Measurements from ENCODE around the gene ITPR1. TPM values are rescaled to one million over a fixed set of nuclear protein-coding genes. Genes with fewer than 3 reads are reported as not detected.

Gene ITPR1
- total RNA-seq, 2 experiments from 2014 or later = 74.3 to 76.2 TPM

DNA sequence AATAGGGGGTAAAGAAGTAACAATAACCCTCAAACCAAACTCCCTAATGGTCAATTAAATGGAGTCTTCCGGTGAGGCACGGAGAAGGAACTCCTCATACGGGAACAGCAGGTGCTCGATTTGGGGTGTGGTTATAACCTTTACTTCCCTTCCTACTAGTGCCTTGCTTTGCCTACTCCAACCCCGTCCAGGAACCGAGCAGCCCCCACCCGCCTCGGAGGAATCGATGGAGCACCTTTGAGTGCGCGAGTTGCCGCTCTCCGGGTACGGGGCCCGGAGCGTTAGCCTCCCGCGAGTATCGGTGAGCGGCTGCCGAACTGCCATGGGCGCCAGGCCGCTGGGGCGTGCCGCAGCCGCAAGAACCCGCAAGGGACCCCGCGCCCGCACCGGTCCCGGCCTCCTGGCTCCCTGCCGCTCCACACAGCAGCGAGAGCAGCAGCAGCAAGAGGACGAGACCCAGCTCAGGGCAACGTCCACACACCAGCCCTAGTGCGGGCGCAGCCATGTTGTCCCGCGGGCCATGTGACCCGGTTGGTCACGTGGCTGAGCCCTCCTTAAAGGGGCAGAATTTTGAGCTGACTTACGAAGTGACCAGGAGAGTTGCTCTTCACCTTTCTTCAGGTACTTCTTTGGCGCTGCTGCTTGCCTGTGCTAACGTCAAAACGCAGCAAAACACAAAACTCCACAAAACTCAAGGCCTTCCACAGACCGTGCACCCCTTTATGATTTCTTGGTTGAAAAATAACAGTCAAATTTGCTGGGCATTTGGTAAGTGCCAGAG lies 26.2 kb upstream of the ITPR1 start, which contains the start of gene SUMF1:
Gene SUMF1, minus strand, starts transcription at position 529 of the 781 bp plus-strand sequence. Its CDS starts 24 bp downstream, at position 505.
- peak within 1 kb of the TSS; percentile 93 for H3K4me3 Mint-ChIP-seq
- POLR2A ChIA-PET = interaction anchor here (0.5 to 2.0 kb wide), 11 partner anchors 10 to 730 kb away, joined by 3 to 30 read pairs (median 5); partner anchors contain the start of gene ITPR1

GRCh38 chr3:4467522-4467867 lies 25.7 kb upstream of the ITPR1 start:
- POLR2A ChIA-PET = interaction anchor here (0.5 to 2.0 kb wide), 11 partner anchors 9 to 730 kb away, joined by 3 to 30 read pairs (median 5); partner anchors contain the start of gene ITPR1
- H3K27ac Mint-ChIP-seq = peak overlapping the region; percentile 92
- DNase-seq = no peak
- peaks cover 12% of the 10 kb centered on the region for H3K4me1 Mint-ChIP-seq
- no peaks in the 10 kb centered on the region for H3K36me3 Mint-ChIP-seq
- H3K27me3 Mint-ChIP-seq = peaks cover 8% of the 10 kb centered on the region
- peak overlapping the region; percentile 93 for H3K4me3 Mint-ChIP-seq
- ATAC-seq (ENCODE audit: low read depth) = no peak
- no peaks in the 10 kb centered on the region for H3K9me3 Mint-ChIP-seq

More for the DNA sequence above, 26.2 kb upstream of the ITPR1 start, which contains the start of gene SUMF1:
- peaks cover 4% of the 10 kb centered on the region for H3K27me3 Mint-ChIP-seq
- no peaks in the 10 kb centered on the region for H3K9me3 Mint-ChIP-seq
- peak; percentile 83 for DNase-seq
- peak within 1 kb of the TSS; percentile 92 for H3K27ac Mint-ChIP-seq
- peak; percentile 97 for ATAC-seq (ENCODE audit: low read depth)
- H3K36me3 Mint-ChIP-seq = no peaks in the 10 kb centered on the region
- H3K4me1 Mint-ChIP-seq = peaks cover 13% of the 10 kb centered on the region

DNA sequence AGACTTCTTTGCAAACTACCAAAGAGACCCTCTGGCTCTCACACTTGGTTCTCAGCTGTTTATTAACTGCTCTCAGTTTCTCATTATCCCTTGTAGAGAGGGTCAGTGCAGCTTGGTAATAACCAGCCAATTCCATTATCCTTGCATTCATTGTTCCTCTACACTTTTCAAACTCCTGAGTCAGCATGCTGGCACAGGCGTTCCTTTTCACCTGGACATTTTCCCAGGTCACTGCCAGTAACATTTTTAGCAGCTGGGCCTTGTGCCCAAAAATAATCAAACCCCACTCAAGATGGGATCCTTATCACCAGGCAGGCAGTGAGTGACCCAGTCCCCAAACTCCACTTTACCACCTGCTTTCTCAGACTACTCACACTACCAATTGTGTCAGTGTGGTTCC lies 21.2 kb upstream of the ITPR1 start:
- no peaks in the 10 kb centered on the region for H3K9me3 Mint-ChIP-seq
- peaks cover 14% of the 10 kb centered on the region for H3K4me1 Mint-ChIP-seq
- H3K36me3 Mint-ChIP-seq = no peaks in the 10 kb centered on the region
- peaks cover 10% of the 10 kb centered on the region for H3K27me3 Mint-ChIP-seq
- H3K4me3 Mint-ChIP-seq = no peak overlapping the region
- DNase-seq (no peak), ATAC-seq (ENCODE audit: low read depth) (no peak)
- no peak overlapping the region for H3K27ac Mint-ChIP-seq
- POLR2A ChIA-PET = no interaction called here

GRCh38 chr3:4472312-4472711 lies 20.8 kb upstream of the ITPR1 start:
- POLR2A ChIA-PET = no interaction called here
- H3K4me3 Mint-ChIP-seq = no peak overlapping the region
- no peaks in the 10 kb centered on the region for H3K9me3 Mint-ChIP-seq
- no peak overlapping the region for H3K27ac Mint-ChIP-seq
- H3K4me1 Mint-ChIP-seq = peaks cover 12% of the 10 kb centered on the region
- H3K27me3 Mint-ChIP-seq = peaks cover 10% of the 10 kb centered on the region
- H3K36me3 Mint-ChIP-seq = no peaks in the 10 kb centered on the region
- no peak for DNase-seq
- no peak for ATAC-seq (ENCODE audit: low read depth)

DNA sequence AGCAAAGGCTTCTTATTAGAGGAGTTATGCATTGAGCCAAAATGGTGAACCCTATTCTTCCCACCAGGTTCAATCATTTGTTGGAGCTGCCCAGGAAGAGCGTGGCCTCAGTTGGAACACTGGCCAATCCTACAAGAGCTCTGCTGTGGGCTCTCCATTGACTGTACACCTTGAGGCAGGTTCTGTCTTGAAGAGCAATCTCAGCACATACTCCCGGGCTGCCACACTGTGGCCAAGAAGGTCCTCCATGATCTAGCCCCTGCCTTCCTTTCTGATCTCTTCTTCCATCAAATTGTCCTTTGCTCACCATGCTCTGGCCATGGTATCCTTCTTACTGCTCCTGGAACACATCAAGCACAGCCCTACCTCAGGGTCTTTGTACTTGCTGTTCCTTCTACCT lies 20.4 kb upstream of the ITPR1 start:
- H3K4me3 Mint-ChIP-seq = no peak overlapping the region
- H3K27me3 Mint-ChIP-seq = peaks cover 10% of the 10 kb centered on the region
- ATAC-seq (ENCODE audit: low read depth) = no peak
- POLR2A ChIA-PET = interaction anchor here (0.9 kb wide), 1 partner anchor 21 kb away, joined by 5 read pairs; the partner anchor contains the start of gene ITPR1
- no peaks in the 10 kb centered on the region for H3K9me3 Mint-ChIP-seq
- H3K27ac Mint-ChIP-seq = no peak overlapping the region
- H3K36me3 Mint-ChIP-seq = no peaks in the 10 kb centered on the region
- DNase-seq = no peak
- H3K4me1 Mint-ChIP-seq = peaks cover 8% of the 10 kb centered on the region

DNA sequence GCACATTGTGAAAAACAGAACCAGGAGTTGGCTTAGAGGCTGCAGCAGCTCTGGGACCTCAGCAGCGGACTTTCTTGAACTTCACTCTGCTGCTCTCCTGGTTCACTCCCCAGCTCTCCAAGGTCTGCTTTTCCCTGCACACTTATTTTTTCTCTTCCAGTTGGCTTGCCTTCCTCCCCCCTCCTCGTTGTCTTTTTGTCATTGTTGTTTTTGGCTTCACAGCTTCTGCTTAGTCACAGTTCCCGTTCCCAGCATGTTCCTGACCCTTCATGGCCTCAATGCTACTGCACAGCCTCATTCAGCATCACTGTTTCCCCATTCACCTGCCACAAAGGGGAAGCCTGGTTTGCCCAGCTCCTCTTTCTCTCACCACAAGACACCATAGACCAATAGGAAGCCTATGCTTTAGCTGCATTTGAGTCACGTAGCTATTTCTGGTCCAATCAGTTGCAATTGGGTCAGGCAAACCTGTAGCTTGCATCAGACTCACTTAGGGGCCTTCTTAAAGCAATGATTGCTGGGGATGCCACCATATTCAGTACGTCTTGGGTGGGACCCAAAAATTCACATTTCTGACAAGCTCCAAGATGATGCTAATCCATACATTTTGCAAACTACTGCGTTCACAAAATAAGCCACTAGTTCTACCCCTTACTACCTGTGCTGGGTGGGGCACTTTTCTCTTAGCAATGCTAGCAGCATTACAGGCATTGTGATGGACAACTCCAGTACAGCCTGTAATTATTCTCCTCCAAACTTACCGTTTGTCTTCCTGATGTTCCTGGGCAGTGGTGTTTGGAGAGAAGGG lies 18.3 kb upstream of the ITPR1 start:
- peak overlapping the region; percentile 56 for H3K4me3 Mint-ChIP-seq
- no peaks in the 10 kb centered on the region for H3K36me3 Mint-ChIP-seq
- POLR2A ChIA-PET = interaction anchor here (2.2 kb wide), 1 partner anchor 19 kb away, joined by 12 read pairs; the partner anchor contains the start of gene ITPR1
- H3K27me3 Mint-ChIP-seq = peaks cover 22% of the 10 kb centered on the region
- DNase-seq = no peak
- peak; percentile 83 for ATAC-seq (ENCODE audit: low read depth)
- H3K4me1 Mint-ChIP-seq = peaks cover 8% of the 10 kb centered on the region
- H3K27ac Mint-ChIP-seq = peak overlapping the region; percentile 68
- H3K9me3 Mint-ChIP-seq = no peaks in the 10 kb centered on the region

DNA sequence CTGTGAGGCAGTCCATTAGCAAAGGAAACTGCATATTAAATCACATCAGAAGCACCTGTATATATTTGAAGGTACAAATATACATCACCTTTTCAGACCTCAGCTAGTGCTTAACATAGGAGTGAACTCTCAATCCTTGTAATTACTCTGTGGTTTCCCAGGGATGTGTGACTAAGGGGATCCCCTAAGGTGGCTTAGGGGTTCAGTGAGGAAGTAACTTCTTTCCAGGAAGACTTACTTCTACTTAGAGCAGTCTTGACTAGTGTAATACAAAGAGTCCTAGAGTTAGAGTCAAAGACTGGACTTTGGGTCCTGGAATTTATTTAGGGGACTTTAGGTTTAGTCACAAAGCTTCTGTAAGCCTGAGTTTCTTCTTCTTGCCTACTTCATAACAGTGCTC lies 17.3 kb upstream of the ITPR1 start:
- ATAC-seq (ENCODE audit: low read depth) (no peak), DNase-seq (no peak)
- Mint-ChIP-seq H3K4me1 (peaks cover 8% of the 10 kb centered on the region), H3K9me3 (no peaks in the 10 kb centered on the region), H3K4me3 (no peak overlapping the region), H3K27me3 (peaks cover 26% of the 10 kb centered on the region), H3K27ac (no peak overlapping the region), H3K36me3 (no peaks in the 10 kb centered on the region)
- POLR2A ChIA-PET = interaction anchor here (1.1 to 2.2 kb wide), 2 partner anchors 9 to 18 kb away, joined by 4 to 12 read pairs; partner anchors contain the start of genes ITPR1 and SUMF1

DNA sequence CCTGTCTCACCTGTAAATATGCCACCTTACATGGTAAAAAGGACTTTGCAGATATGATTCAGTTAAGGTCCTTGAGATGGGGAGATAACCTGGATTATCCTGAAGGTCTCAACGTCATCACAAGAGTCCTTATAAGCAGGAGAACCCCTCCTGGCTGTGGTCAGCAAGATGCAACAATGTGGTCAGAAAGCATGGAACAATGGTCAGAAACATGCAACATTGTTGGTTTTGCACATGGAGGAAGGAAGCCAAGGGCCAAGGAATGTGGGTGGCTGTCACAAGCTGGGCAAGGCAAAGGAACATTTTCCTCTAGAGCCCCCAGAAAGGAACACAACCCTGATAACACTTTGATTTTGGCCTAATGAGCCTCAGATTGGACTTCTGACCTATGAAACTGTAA lies 16.7 kb upstream of the ITPR1 start:
- ATAC-seq (ENCODE audit: low read depth) (no peak), DNase-seq (no peak)
- POLR2A ChIA-PET = interaction anchor here (1.1 kb wide), 1 partner anchor 9 kb away, joined by 4 read pairs; the partner anchor contains the start of gene SUMF1
- Mint-ChIP-seq H3K4me1 (peaks cover 8% of the 10 kb centered on the region), H3K9me3 (no peaks in the 10 kb centered on the region), H3K36me3 (no peaks in the 10 kb centered on the region), H3K27ac (no peak overlapping the region), H3K27me3 (peaks cover 25% of the 10 kb centered on the region), H3K4me3 (no peak overlapping the region)

DNA sequence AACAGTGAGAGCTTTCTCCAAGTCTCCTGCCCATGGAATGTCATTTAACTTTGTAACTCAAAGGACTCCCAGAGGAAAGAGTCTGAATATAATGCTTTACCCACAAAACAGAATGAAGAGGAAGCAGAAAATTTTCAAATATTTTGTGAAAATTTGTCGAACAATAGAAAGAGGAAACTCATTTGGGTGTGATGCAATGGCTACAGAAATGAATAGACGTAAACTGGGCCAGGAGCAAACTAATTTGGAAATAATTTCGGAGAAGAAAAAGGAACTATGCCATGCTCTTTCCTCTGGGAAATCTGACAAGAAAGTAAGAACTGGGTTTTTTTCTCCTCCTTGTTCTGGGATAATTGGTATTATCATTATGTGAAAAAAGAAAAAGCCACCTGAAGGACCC lies 14.9 kb upstream of the ITPR1 start:
- Mint-ChIP-seq H3K9me3 (no peaks in the 10 kb centered on the region), H3K27ac (no peak overlapping the region), H3K27me3 (peaks cover 22% of the 10 kb centered on the region), H3K4me3 (no peak overlapping the region), H3K4me1 (peaks cover 8% of the 10 kb centered on the region), H3K36me3 (no peaks in the 10 kb centered on the region)
- POLR2A ChIA-PET = no interaction called here
- ATAC-seq (ENCODE audit: low read depth) = no peak
- no peak for DNase-seq

DNA sequence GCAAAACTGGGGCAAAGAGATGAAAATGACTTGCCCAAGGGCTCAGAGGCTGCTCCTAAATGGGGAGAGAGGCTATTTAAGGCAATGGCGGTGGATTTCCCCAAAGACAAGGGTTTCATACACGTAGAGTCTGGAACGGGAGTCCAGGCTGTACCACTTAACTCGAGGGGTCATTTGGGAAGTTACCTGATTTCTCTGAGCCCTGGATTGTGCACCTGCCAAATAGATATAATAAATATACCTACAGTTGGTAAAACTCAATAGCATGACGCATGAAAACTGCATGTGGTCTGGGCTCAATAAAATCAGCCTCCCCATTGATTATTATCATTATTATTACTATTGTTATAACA lies 1.3 kb upstream of the ITPR1 start:
- H3K4me3 Mint-ChIP-seq = peak overlapping the region; percentile 91
- H3K4me1 Mint-ChIP-seq = peaks cover 24% of the 10 kb centered on the region
- H3K27ac Mint-ChIP-seq = no peak overlapping the region
- H3K9me3 Mint-ChIP-seq = no peaks in the 10 kb centered on the region
- ATAC-seq (ENCODE audit: low read depth) (no peak), DNase-seq (no peak)
- H3K36me3 Mint-ChIP-seq = peaks cover 11% of the 10 kb centered on the region
- POLR2A ChIA-PET = interaction anchor here (3.3 to 4.7 kb wide), 2 partner anchors 13 to 27 kb away, joined by 40 to 87 read pairs; no protein-coding TSS in a partner anchor
- H3K27me3 Mint-ChIP-seq = peaks cover 25% of the 10 kb centered on the region

DNA sequence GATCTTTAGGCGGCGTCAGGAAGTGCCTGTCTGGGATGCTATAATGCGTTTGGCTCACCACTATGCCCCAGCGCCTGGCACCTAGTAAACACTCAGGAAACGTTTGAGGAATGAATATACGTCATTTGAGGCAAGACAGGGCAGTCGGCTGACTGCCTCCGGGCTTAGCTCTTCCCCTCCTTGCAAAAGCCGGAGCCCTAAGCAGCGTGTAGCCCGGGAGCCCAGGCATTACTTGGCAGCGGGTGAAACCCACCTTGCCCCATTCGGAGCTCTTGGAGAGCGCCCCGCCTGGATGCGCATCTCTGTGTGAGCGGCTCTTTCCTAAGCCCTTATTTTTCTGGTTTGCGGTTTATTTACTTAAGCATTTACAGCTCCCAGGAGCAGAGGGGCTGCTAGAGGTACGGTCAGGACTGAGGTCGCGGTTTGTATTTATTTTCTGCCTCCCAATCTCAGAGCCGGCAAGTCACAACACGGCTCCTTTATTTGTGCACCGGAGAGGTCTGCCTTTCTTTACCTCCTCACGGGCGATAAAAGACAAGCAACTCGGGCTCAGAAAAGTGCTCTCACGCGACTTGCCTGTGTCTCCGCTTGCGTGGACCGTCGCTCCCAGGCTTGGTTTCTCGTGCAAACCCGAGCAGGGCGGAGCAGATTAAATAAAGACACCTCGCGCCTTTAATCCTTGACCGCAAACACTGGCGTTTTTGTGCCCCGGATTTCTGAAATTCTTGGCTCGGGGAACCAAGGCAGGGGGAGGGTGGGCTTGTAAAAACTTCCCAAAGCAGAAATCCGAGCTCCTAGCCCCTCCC lies 737 bp upstream of the ITPR1 start:
- H3K27ac Mint-ChIP-seq = peak overlapping the region; percentile 88
- H3K27me3 Mint-ChIP-seq = peaks cover 25% of the 10 kb centered on the region
- POLR2A ChIA-PET = interaction anchor here (0.6 to 4.7 kb wide), 17 partner anchors 13 to 695 kb away, joined by 3 to 87 read pairs (median 5); partner anchors contain the start of genes EDEM1 and SUMF1
- H3K9me3 Mint-ChIP-seq = no peaks in the 10 kb centered on the region
- ATAC-seq (ENCODE audit: low read depth) = peak; percentile 12
- H3K4me3 Mint-ChIP-seq = peak overlapping the region; percentile 91
- H3K36me3 Mint-ChIP-seq = peaks cover 13% of the 10 kb centered on the region
- peak; percentile 47 for DNase-seq
- peaks cover 26% of the 10 kb centered on the region for H3K4me1 Mint-ChIP-seq

DNA sequence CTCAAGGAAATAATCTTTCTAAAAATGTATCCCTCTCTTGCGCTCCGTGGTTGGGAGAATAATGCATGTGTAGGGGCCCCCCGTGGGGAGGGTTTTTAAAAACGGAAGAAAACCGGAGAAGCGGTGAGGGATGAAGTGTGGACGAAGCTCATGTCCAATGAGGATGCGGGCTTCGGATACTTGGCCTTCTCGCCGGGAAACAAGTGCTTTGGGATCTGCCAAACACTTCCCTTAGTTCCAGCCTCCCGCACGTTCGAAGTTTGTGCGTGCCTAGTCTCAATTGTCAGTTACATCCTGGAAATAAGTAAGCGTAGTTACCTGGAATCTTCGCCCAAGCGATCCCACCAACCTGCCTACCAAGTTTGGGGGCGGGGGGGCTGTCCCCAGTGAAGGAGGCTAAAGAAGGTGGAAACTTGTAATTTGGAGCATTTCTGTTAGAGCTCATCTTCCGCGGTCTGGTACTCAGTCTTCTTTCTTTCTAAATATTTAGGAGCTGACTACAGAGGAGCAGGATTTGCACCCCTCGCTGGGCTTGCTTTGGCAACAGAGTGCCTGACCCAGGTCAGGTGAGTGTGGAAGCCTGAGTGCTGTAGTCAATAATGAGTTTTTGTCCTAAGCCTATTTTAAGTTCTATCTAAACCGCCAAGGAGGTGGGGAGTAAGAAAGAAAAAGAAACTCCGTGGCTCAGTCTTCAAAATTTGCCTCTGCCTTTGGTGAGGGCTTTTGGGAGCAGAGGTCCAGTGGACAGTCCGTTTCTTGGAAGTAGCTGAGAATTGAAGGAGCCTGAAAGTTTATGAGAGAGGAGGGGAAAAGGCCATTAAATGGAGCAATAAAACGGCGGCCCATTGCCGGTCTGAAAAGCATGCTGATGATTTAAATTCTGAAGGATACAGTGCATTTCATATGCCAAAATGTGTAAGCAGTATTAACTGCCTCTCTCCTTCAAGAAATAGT lies 1.1 kb downstream of the ITPR1 start:
- H3K36me3 Mint-ChIP-seq = peaks cover 16% of the 10 kb centered on the region
- peaks cover 30% of the 10 kb centered on the region for H3K4me1 Mint-ChIP-seq
- POLR2A ChIA-PET = interaction anchor here (0.7 to 4.7 kb wide), 21 partner anchors 11 to 703 kb away, joined by 3 to 87 read pairs (median 5); partner anchors contain the start of genes BHLHE40, EDEM1 and SUMF1
- peak overlapping the region; percentile 88 for H3K27ac Mint-ChIP-seq
- no peaks in the 10 kb centered on the region for H3K9me3 Mint-ChIP-seq
- DNase-seq (peak; percentile 46), ATAC-seq (ENCODE audit: low read depth) (no peak)
- H3K27me3 Mint-ChIP-seq = peaks cover 20% of the 10 kb centered on the region
- peak overlapping the region; percentile 91 for H3K4me3 Mint-ChIP-seq

Data from activated naive CD8-positive, alpha-beta T cell treated with anti-CD3 and anti-CD28 coated beads, Interleukin-2, amount 10 ng/mL, durations not matched to agents 7 days and 5 days (primary cell).